Measurements from ENCODE around the gene CPNE8. TPM values are rescaled to one million over a fixed set of nuclear protein-coding genes. Genes with fewer than 3 reads are reported as not detected.

CPNE8 gene
- total RNA-seq, 2 donors from 2014 or later, result 8.7 to 18.0 TPM

- no peak for DNase-seq
- H3K4me3 Mint-ChIP-seq, result no peak overlapping the region
- WGBS, 2 experiments (ENCODE audit: insufficient coverage in 1 of 2, insufficient read length in 1 of 2), result 97% methylated on average over 3 of the region's 4 CpGs; no CpG with 5 or more reads in 1 of the 2 experiments
- H3K27ac Mint-ChIP-seq, result no peak overlapping the region
- H3K27me3 Mint-ChIP-seq (ENCODE audit: insufficient read depth), result no peaks in the 10 kb centered on the region
- Histone ChIP-seq H3K36me3 (ENCODE audit: control insufficient read depth, insufficient read depth, low read length) (no peaks in the 10 kb centered on the region), H3K27ac (ENCODE audit: low read depth, low read length) (no peak overlapping the region), H3K9ac (ENCODE audit: extremely low read depth, low read length, poor library complexity, severe bottlenecking) (no peak overlapping the region), H3K9me3 (ENCODE audit: control insufficient read depth, low read length) (no peaks in the 10 kb centered on the region), H3K4me1 (ENCODE audit: control insufficient read depth, insufficient read depth, low read length) (no peaks in the 10 kb centered on the region), H3K27me3 (ENCODE audit: control insufficient read depth, insufficient read depth, low read length, poor library complexity, severe bottlenecking) (no peaks in the 10 kb centered on the region), H3K4me3 (ENCODE audit: low read length) (no peak overlapping the region)
- H3K9me3 Mint-ChIP-seq, result no peaks in the 10 kb centered on the region
- TF ChIP-seq CTCF (conservative IDR thresholded peaks at IDR 0.05), result no peak
- H3K36me3 Mint-ChIP-seq (ENCODE audit: low read depth), result no peaks in the 10 kb centered on the region
- no peaks in the 10 kb centered on the region for H3K4me1 Mint-ChIP-seq
Observed at GRCh38 chr12:38844267-38844666, 61.1 kb downstream of the CPNE8 start.

- peaks cover 1% of the 10 kb centered on the region for H3K36me3 Mint-ChIP-seq (ENCODE audit: low read depth)
- no peak overlapping the region for H3K4me3 Mint-ChIP-seq
- peaks cover 3% of the 10 kb centered on the region for H3K4me1 Mint-ChIP-seq
- H3K27ac ChIP-seq (ENCODE audit: low read depth, low read length), result no peak overlapping the region
- no peaks in the 10 kb centered on the region for H3K4me1 ChIP-seq (ENCODE audit: control insufficient read depth, insufficient read depth, low read length)
- no peaks in the 10 kb centered on the region for H3K27me3 Mint-ChIP-seq (ENCODE audit: insufficient read depth)
- no peak for DNase-seq
- no peak overlapping the region for H3K27ac Mint-ChIP-seq
- 91 to 96% methylated on average over 2 of the region's 2 CpGs for WGBS, 2 experiments (ENCODE audit: insufficient coverage in 1 of 2, insufficient read length in 1 of 2)
- H3K27me3 ChIP-seq (ENCODE audit: control insufficient read depth, insufficient read depth, low read length, poor library complexity, severe bottlenecking), result no peaks in the 10 kb centered on the region
- H3K4me3 ChIP-seq (ENCODE audit: low read length), result no peak overlapping the region
- TF ChIP-seq CTCF (conservative IDR thresholded peaks at IDR 0.05), result no peak
- no peaks in the 10 kb centered on the region for H3K36me3 ChIP-seq (ENCODE audit: control insufficient read depth, insufficient read depth, low read length)
- no peaks in the 10 kb centered on the region for H3K9me3 Mint-ChIP-seq
- H3K9ac ChIP-seq (ENCODE audit: extremely low read depth, low read length, poor library complexity, severe bottlenecking), result no peak overlapping the region
- H3K9me3 ChIP-seq (ENCODE audit: control insufficient read depth, low read length), result no peaks in the 10 kb centered on the region
Observed at GRCh38 chr12:38838056-38838850, 67.1 kb downstream of the CPNE8 start.

- H3K4me3 Mint-ChIP-seq, result no peak overlapping the region
- Histone ChIP-seq H3K4me1 (ENCODE audit: control insufficient read depth, insufficient read depth, low read length) (no peaks in the 10 kb centered on the region), H3K4me3 (ENCODE audit: low read length) (no peak overlapping the region), H3K36me3 (ENCODE audit: control insufficient read depth, insufficient read depth, low read length) (no peaks in the 10 kb centered on the region), H3K9me3 (ENCODE audit: control insufficient read depth, low read length) (no peaks in the 10 kb centered on the region), H3K9ac (ENCODE audit: extremely low read depth, low read length, poor library complexity, severe bottlenecking) (no peak overlapping the region), H3K27ac (ENCODE audit: low read depth, low read length) (no peak overlapping the region), H3K27me3 (ENCODE audit: control insufficient read depth, insufficient read depth, low read length, poor library complexity, severe bottlenecking) (no peaks in the 10 kb centered on the region)
- DNase-seq, result no peak
- H3K27me3 Mint-ChIP-seq (ENCODE audit: insufficient read depth), result no peaks in the 10 kb centered on the region
- H3K4me1 Mint-ChIP-seq, result peaks cover 3% of the 10 kb centered on the region
- H3K36me3 Mint-ChIP-seq (ENCODE audit: low read depth), result peaks cover 1% of the 10 kb centered on the region
- no peak overlapping the region for H3K27ac Mint-ChIP-seq
- WGBS, 2 experiments (ENCODE audit: insufficient coverage in 1 of 2, insufficient read length in 1 of 2), result 88% methylated on average over 5 of the region's 5 CpGs; no CpG with 5 or more reads in 1 of the 2 experiments
- no peak for TF ChIP-seq CTCF (conservative IDR thresholded peaks at IDR 0.05)
- H3K9me3 Mint-ChIP-seq, result no peaks in the 10 kb centered on the region
Observed at GRCh38 chr12:38831715-38832114, 73.7 kb downstream of the CPNE8 start.
